ENCODE data around the gene FBXO47. TPM values are rescaled to one million over a fixed set of nuclear protein-coding genes. Genes with fewer than 3 reads are reported as not detected.

The FBXO47 gene
- total RNA-seq, 1 experiment from 2014 or later = not detected

- ChIA-PET CTCF (interaction anchor here (0.5 to 1.2 kb wide), 12 partner anchors 11 to 640 kb away, joined by 3 to 35 read pairs (median 4); partner anchors contain the start of gene PLXDC1), POLR2A (ENCODE audit: low non-redundant PET) (no interaction called here)
- Histone ChIP-seq H3K4me3 (ENCODE audit: low read depth, low read length, poor library complexity, severe bottlenecking) (no peak overlapping the region), H3K27ac (ENCODE audit: low read depth, low read length, poor library complexity, severe bottlenecking) (no peak overlapping the region), H3K9me3 (ENCODE audit: low read depth, low read length, poor library complexity, severe bottlenecking) (no peaks in the 10 kb centered on the region), H3K36me3 (ENCODE audit: insufficient read depth, low read length, poor library complexity, severe bottlenecking) (no peaks in the 10 kb centered on the region), H3K27me3 (replicated peaks; ENCODE audit: insufficient read depth, low read depth, low read length, poor library complexity) (no peaks in the 10 kb centered on the region), H3K4me1 (ENCODE audit: insufficient read depth, low read length, poor library complexity, severe bottlenecking) (no peaks in the 10 kb centered on the region)
- intact Hi-C loops (cut with micrococcal nuclease; ENCODE audit: unreplicated experiment) = loop anchor here (1.0 to 5.0 kb wide), 2 partner anchors 170 to 259 kb away; no protein-coding TSS in a partner anchor
- no TSS peak for BruUV-seq (replicated peaks)
- peak; percentile 71 for DNase-seq (ENCODE audit: low spot score)
- TF ChIP-seq EZH2 (IDR thresholded peaks at IDR 0.05; ENCODE audit: borderline replicate concordance, low read depth, low read length, poor library complexity, severe bottlenecking) (no peak), CTCF (conservative IDR thresholded peaks at IDR 0.05; ENCODE audit: low read depth, low read length) (peak; percentile 67)
Measured at GRCh38 chr17:38982858-38983746, 15.9 kb upstream of the FBXO47 start.

GRCh38 chr17:38981636-38982035, 14.4 kb upstream of the FBXO47 start:
- intact Hi-C loops (cut with micrococcal nuclease; ENCODE audit: unreplicated experiment) = loop anchor here (5.0 kb wide), 1 partner anchor 261 kb away; no protein-coding TSS in a partner anchor
- no TSS peak for BruUV-seq (replicated peaks)
- CTCF ChIA-PET = interaction anchor here (0.6 kb wide), 2 partner anchors 13 to 105 kb away, joined by 4 read pairs; no protein-coding TSS in a partner anchor
- TF ChIP-seq EZH2 (IDR thresholded peaks at IDR 0.05; ENCODE audit: borderline replicate concordance, low read depth, low read length, poor library complexity, severe bottlenecking) (no peak), CTCF (conservative IDR thresholded peaks at IDR 0.05; ENCODE audit: low read depth, low read length) (no peak)
- no peaks in the 10 kb centered on the region for H3K27me3 ChIP-seq (replicated peaks; ENCODE audit: insufficient read depth, low read depth, low read length, poor library complexity)
- H3K4me3 ChIP-seq (ENCODE audit: low read depth, low read length, poor library complexity, severe bottlenecking) = no peak overlapping the region
- DNase-seq (ENCODE audit: low spot score) = no peak
- no peaks in the 10 kb centered on the region for H3K9me3 ChIP-seq (ENCODE audit: low read depth, low read length, poor library complexity, severe bottlenecking)
- no peaks in the 10 kb centered on the region for H3K4me1 ChIP-seq (ENCODE audit: insufficient read depth, low read length, poor library complexity, severe bottlenecking)
- H3K27ac ChIP-seq (ENCODE audit: low read depth, low read length, poor library complexity, severe bottlenecking) = no peak overlapping the region
- no peaks in the 10 kb centered on the region for H3K36me3 ChIP-seq (ENCODE audit: insufficient read depth, low read length, poor library complexity, severe bottlenecking)
- POLR2A ChIA-PET (ENCODE audit: low non-redundant PET) = interaction anchor here (0.5 to 0.6 kb wide), 2 partner anchors 218 to 261 kb away, joined by 4 read pairs; partner anchors contain the start of gene RPL19

- Histone ChIP-seq H3K27me3 (replicated peaks; ENCODE audit: insufficient read depth, low read depth, low read length, poor library complexity) (no peaks in the 10 kb centered on the region), H3K27ac (ENCODE audit: low read depth, low read length, poor library complexity, severe bottlenecking) (no peak overlapping the region), H3K9me3 (ENCODE audit: low read depth, low read length, poor library complexity, severe bottlenecking) (no peaks in the 10 kb centered on the region), H3K36me3 (ENCODE audit: insufficient read depth, low read length, poor library complexity, severe bottlenecking) (no peaks in the 10 kb centered on the region), H3K4me1 (ENCODE audit: insufficient read depth, low read length, poor library complexity, severe bottlenecking) (no peaks in the 10 kb centered on the region), H3K4me3 (ENCODE audit: low read depth, low read length, poor library complexity, severe bottlenecking) (no peak overlapping the region)
- no TSS peak for BruUV-seq (replicated peaks)
- intact Hi-C loops (cut with micrococcal nuclease; ENCODE audit: unreplicated experiment) = loop anchor here (5.0 kb wide), 1 partner anchor 262 kb away; no protein-coding TSS in a partner anchor
- CTCF ChIA-PET = no interaction called here
- TF ChIP-seq EZH2 (IDR thresholded peaks at IDR 0.05; ENCODE audit: borderline replicate concordance, low read depth, low read length, poor library complexity, severe bottlenecking) = no peak
- no peak for TF ChIP-seq CTCF (conservative IDR thresholded peaks at IDR 0.05; ENCODE audit: low read depth, low read length)
- DNase-seq (ENCODE audit: low spot score) = no peak
- POLR2A ChIA-PET (ENCODE audit: low non-redundant PET) = no interaction called here
Measured at GRCh38 chr17:38980490-38981217, 13.5 kb upstream of the FBXO47 start.

Measured in A673 (cell line).